Left renal cortex interstitium (tissue), 4 donors: ENCODE results near the gene ASMT. TPM values are rescaled to one million over a fixed set of nuclear protein-coding genes. Genes with fewer than 3 reads are reported as not detected.

Experiments
- polyA plus RNA-seq, 4 donors: library from polyadenylated mRNA; unstranded; fragments of 120-200 nt; gene quantifications; one replicate each; pipeline ENCODE4 v1.2.1, GENCODE V29; 2013; ENCODE audit not compliant: insufficient read length in 4 of 4

The ASMT gene
- polyA plus RNA-seq, 4 donors = 0.21 to 0.44 TPM; not detected in 2

Other genes starting within 250 kb of the ASMT start
- gene SLC25A6, start 222.9 kb upstream of the ASMT start, polyA plus RNA-seq = 100 to 1,000 TPM; 483 to 796 (median 651) TPM
- 10 to 100 TPM; 35.7 to 61.9 (median 46.5) TPM for gene ASMTL, start 162.2 kb upstream of the ASMT start, polyA plus RNA-seq
- gene P2RY8, start 77.9 kb upstream of the ASMT start, polyA plus RNA-seq = 1 to 10 TPM in 3 of 4 donors, under 1 TPM in 1; 0.99 to 1.6 (median 1.4) TPM
- gene AKAP17A, start 23.5 kb upstream of the ASMT start, polyA plus RNA-seq = 10 to 100 TPM; 38.9 to 64.6 (median 54.3) TPM